Glomerular visceral epithelial cell (primary cell): ENCODE results near the gene FAM221B.

Experiments
- DNase-seq: peaks from one replicate; pipeline ENCODE4 v3.0.0-alpha.2; 2016; ENCODE audit errors: extremely low spot score

FAM221B gene

DNA sequence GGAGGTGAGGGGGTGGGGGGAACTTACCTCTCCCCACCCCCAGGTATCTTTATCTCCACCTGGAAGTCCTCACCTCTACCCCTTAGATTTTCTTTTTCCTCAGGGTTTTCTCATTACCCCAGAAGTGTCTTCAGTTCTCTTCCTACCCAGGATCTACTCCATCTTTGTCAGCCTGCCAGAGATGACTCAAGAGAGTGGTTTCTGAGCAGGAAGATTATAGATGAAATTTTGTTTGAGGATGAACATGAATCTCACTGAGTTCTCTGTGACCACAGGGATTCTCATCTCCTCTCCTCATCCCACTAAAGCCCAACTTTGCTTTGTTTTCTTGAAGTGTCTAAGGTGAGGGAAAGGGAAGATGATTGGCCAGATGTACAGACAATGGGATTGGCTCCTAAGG is 8.5 kb downstream of the FAM221B start:
- DNase-seq: peak; percentile 62

GRCh38 chr9:35818341-35818740 is 10.2 kb downstream of the FAM221B start:
- DNase-seq: no peak

GRCh38 chr9:35816708-35817107 is 11.8 kb downstream of the FAM221B start:
- DNase-seq: no peak

- DNase-seq: peak; percentile 98
These were observed 13.5 kb downstream of the FAM221B start, which contains the start of gene HINT2 for GRCh38 chr9:35814841-35815543. Gene HINT2, minus strand, starts transcription at chr9:35815042. Its CDS starts 63 bp downstream, at chr9:35814979.

DNA sequence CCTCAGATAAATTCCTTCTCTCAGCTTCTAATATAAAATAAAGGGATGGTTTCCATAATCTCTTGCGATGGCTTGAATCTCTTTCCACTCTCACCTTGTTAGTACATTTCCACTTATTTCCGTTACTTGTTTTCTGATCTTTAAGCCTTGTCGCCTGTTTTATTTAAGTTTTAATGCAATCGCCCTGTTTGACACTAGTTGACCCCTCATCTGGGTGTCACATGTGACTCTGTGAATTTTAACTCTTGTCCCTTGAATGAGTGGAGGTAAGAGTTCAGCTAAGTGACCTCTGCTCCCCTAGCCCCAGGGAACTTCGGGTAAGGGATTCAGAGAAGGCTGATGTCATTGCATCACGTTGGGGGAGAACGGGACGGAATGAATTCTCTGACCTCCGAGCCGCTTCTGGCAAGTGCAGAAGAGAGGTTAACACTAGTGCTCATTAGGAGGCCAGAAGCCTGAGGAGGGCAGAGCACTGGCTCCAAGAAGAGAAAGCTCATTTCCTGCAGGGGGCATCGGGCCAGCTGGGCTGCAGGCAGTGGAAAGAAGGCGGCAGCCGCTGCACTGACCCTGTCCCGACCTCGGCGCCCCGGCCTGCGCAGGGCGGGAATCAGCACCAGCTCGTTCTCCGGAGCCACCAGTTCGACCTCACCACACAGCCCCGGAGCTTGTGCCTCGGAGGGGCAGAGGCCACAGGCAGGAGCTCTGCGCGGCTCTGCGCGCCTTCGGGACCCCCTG is 14.3 kb downstream of the FAM221B start:
- peak; percentile 71 for DNase-seq

- peak; percentile 61 for DNase-seq
These were observed 15.0 kb downstream of the FAM221B start for GRCh38 chr9:35813434-35814105.

DNA sequence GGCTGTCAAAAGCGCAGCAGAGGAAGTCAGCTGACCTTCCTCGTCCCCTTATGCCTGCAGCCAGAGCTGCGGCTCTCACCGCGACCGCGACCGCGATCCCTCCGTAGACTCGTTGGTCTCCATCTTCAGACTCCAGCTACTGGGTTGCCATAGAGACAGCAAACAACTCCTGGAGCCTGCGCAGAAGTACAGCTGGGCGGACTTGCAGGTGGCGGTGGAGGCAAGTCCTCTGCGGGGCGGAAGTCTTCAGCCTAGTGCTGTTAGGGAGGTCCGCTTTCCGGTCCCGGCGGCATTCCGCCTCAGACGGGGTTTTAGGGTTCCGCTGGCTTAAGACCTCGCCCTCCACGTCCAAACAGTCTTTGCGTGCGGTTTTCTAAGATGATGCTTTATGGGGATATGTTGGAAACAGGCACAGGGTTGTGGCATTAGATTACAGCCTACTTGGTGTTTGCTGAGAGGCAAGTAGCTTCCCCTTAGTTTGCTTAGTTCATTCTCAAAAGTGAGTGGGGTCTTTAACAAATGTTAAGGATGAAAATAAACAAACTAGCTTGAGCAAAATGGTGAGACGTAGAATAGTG is 16.4 kb downstream of the FAM221B start, which contains the start of gene SPAG8:
Gene SPAG8, minus strand, starts transcription at position 238 of the 578 bp plus-strand sequence. Its CDS starts 115 bp downstream, at position 123.
- DNase-seq: peak; percentile 97

DNA sequence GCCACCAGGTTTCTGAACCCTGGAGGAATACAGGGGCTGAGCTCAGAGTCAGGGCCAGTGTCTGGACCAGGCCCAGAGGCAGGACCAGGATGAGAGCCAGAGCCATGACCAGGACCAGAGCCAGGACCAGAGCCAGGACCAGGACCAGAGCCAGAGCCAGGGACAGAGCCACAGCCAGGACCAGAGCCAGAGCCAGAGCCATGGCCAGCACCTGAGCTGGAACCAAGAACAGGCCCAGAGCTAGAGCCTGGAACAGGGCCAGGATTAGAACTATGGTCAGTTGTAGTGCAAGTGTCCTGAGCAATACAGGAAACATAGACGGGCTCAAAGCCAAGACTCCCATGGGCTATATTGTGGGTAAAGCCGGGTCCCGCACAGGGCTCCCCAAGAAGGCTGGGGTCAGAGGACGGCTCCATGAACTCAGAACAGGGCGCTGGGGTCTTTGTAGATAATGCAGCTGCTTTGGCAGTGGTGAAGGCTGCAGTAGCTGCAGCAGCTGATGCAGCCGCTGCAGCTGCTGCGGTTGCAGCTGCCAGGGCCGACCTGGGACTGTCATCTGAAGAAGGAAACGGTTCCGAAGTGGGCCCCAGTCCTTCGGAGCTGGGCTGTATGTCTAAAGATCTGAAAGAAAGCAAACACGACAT is 17.0 kb downstream of the FAM221B start:
- no peak for DNase-seq

DNA sequence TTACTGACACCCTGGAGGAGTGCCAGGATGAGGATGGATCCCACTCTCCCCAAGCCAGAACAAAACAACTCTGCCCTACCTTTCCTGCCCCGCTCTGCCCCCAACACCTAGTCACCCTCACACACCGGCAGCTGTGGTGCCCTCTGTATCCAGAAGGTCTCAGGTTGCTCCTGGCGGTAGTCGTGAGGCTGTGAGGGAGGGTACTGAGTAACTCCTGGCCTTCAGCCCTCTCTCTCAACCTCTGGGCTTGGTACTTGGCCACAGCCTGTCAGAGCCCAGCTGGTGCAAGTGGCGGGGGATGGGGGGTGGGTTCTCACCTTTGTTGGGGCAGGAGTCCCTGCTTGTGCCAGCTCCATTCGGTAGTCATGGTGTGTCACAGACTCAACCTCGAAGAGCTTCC is 18.4 kb downstream of the FAM221B start:
- DNase-seq: no peak

DNA sequence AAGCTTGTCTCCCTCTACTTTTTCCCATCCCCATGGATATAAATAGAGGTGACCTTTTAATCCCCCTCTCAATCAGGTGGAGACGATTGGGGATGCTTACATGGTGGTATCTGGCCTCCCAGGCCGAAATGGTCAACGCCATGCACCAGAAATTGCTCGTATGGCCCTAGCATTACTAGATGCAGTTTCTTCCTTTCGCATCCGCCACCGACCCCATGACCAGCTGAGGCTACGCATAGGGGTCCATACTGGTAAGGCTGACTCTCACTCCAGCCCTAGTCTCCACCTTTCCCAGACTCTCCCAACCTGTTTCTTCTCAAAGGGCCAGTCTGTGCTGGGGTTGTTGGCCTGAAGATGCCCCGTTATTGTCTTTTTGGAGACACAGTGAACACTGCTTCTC is 20.1 kb downstream of the FAM221B start:
- DNase-seq: no peak

DNA sequence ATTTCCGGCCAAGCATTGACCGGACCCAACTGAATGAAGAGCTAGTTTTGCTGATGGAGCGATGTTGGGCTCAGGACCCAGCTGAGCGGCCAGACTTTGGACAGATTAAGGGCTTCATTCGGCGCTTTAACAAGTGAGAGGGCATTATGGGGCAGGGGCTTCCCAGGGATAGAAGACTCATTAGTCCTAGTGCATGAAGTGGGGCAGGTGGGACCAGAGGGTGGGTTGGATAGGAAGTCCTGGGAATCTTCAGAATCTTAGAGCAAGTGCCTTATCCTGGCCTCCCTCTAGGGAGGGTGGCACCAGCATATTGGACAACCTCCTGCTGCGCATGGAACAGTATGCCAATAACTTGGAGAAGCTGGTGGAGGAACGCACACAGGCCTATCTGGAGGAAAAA is 22.4 kb downstream of the FAM221B start:
- no peak for DNase-seq

DNA sequence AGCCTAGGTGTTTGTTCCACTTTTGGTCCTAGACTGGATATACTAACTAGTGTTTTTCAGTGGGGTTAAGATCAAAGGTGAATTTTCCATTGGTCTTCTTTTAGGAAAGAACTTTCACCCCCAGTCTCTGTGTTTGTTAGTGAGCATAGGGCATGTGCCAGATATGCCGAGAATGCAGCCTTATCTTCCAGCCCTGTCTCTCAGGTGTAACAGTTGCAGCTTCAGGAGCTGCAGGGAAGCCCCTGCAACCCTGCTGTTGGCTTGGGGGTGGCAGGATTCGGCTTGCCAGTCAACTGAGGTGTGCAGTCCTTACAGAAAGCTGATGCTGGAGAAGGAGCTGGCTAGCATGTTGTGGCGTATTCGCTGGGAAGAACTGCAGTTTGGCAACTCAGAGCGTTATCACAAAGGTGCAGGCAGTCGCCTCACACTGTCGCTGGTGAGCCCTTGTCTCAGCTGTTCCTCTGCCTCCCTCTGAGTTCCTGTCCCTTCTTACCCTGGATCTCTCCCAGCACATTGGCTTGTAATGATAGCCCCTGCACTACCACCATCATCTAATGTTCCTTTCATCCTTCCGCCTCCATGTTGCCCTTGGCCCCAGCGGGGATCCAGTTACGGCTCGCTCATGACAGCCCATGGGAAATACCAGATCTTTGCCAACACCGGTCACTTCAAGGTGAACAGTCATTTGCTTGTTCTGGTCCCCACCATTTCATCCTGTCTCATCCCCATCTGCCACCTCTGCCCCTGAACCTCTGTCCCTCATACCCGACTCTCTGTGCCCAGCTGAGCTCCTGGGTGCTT is 27.0 kb downstream of the FAM221B start:
- DNase-seq: no peak

GRCh38 chr9:35800530-35800929 is 28.0 kb downstream of the FAM221B start:
- no peak for DNase-seq

- DNase-seq: peak; percentile 71
These were observed 29.7 kb downstream of the FAM221B start for GRCh38 chr9:35798658-35799374.

GRCh38 chr9:35797311-35798109 is 31.0 kb downstream of the FAM221B start:
- DNase-seq: no peak

DNA sequence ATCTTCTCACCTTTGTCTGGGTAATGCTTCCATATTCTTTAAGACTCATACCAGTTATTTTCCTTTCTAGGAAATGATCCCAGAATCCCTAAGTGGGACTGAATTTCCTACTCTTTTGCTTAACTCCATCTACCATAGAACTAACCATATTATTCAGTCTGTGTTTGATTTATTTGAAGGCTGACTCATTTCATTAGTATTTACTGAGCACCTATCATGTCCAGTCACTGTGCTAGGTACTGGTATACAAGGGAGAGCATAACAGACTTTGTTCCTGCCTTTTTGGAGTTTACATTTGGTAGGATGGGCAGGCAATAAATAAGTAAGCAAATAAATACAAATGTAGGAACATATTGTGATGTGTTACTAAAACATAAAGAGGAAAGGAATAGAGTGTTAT is 32.8 kb downstream of the FAM221B start:
- DNase-seq: no peak

GRCh38 chr9:35793461-35793860 is 35.1 kb downstream of the FAM221B start:
- no peak for DNase-seq

DNA sequence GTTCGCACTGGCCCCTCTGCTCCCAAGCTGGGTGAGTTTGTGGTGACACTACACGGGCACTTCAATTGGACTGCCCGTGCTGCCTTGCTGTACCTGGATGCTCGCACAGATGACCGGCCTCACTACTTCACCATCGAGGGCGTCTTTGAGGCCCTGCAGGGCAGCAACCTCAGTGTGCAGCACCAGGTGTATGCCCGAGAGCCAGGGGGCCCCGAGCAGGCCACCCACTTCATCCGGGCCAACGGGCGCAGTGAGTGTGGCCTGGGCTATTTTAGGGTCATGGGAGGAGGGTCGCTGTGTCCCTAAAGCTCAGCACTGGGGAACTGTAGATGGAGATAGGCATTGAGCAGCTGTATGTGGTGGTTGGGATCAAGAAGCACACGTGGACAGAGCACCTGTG is 35.7 kb downstream of the FAM221B start:
- DNase-seq: no peak
